GM19397 (cell line): ENCODE measurements around the gene NFIA.
"Not testable (repeated sequence)": the region's sequence is repeated elsewhere in the genome, so short reads cannot be mapped to it uniquely, and the experiment has no call there.

Source experiments
- ATAC-seq: cut with Tn5 transposase; IDR thresholded peaks from one replicate; pipeline ENCODE4 v1.9.1; 2021; ENCODE audit warnings: mild to moderate bottlenecking, moderate library complexity; ENCODE audit not compliant: unreplicated experiment

NFIA gene

DNA sequence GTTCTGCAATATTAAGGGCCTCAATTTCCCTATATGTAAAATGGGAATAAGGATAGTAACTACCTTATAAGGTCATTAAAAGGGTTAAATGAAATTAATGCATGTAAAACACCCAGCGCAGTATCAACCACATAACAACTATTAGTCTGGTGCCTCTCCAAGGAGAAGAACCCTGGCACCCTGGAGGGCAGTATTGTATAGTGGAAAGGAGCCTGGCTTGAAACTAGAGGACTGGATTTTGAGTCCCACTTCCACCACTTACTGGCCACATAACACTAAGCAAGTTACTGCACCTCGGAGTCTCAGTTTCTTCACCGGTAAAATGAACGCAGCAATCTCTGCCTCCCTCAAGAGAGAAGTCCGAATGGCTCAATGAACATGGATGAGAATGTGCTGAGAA, 385.5 kb downstream of the NFIA start:
- not testable (repeated sequence) for ATAC-seq

DNA sequence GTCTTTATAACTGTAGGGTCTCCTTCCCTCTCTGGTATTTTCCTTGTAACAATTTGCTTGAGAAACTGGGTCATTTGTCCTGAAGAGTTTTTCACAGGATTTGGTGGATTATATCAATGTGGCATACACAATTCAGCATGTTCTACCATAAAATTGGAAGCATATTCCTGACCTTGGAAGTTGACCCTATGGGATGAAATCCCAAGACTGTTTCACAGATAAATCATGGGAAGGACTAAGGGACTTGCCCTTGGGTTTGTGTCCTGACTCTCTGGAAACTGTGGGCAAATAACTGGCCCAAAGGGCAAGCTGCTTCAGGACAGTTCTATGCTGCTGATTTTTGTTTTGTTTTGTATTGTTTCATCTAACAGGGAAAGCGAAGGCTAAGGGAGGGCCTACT, 387.0 kb downstream of the NFIA start:
- ATAC-seq: no peak

DNA sequence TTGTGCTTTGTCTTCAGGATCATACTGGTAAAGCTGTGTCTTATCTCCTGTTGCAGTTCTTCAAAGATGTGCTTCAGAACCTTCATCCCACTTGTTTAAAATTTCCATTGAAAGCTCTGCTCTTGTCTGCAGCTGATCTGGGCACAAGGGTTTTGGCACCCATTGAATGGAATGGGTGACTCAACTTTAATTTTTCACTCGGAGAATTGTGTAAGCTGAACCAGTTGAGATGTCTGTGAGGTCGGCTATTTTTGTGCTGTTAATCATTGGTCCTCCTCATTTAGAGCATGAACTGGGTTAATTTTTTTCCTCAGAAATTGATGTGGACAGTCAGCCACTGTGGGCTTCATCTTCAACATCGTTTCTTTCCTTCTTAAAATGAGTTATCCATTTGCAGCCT, 390.5 kb downstream of the NFIA start:
- no peak for ATAC-seq

DNA sequence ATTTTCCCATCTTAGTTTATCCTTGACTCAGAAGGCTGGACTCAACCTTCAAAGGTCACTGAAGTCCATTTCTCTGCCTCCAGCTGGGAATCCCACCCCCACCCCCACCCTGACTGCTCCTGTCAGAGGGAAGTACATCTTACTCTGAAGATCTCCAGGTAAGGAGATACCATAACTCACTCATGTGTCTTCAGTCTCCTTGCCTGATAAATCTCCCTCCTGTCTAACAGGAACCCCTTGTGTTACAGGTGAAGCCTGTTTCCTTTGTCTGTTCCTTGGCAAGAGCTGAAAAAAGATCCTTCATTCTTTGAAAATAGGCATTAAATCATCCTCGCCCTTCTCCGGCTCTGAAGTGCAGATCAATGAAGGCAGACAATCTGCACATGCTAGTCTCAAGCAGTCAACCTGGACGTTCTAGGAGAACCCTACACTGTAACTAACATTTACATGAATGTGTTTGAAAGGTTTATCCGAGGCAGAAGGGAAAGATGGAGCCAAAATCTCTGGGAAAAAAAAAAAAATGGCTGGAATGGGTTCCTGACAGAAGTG, 392.0 kb downstream of the NFIA start:
- ATAC-seq: no peak

DNA sequence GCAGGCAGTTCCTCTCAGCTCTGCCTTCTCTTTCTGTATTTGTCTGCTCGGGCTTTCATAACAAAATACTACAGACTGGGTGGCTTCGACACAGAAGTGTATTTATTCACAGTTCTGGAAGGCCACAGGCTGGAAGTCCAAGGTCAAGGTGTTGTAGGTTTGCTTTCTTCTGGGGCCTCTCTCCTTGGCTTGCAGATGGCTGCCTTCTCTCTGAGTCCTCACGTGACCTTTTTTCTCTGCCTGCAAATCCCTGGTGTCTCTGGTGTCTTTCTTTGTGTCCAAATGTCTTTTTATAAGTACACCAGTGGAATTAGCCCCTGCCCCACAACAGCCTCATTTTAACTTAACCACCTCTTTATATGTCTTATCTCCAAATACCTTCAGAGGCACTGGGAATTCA, 392.6 kb downstream of the NFIA start:
- ATAC-seq: no peak

DNA sequence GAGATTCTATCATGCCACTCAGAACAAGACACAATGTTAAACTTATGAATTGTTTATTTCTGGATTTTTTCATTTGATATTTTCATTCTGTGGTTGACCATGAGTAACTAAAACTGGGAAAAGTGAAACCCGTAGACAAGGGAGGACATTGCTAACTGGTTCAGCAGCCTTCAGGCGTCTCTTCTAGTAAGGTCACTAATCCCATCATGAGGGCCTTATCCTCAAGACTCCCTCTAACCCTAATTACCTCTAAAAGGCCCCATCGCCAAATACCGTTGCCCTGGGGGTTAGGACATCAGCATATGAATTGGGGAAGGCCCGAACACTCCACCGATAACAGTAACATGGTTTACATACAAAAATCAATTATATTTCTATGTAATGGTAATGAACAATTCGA, 394.9 kb downstream of the NFIA start:
- no peak for ATAC-seq

DNA sequence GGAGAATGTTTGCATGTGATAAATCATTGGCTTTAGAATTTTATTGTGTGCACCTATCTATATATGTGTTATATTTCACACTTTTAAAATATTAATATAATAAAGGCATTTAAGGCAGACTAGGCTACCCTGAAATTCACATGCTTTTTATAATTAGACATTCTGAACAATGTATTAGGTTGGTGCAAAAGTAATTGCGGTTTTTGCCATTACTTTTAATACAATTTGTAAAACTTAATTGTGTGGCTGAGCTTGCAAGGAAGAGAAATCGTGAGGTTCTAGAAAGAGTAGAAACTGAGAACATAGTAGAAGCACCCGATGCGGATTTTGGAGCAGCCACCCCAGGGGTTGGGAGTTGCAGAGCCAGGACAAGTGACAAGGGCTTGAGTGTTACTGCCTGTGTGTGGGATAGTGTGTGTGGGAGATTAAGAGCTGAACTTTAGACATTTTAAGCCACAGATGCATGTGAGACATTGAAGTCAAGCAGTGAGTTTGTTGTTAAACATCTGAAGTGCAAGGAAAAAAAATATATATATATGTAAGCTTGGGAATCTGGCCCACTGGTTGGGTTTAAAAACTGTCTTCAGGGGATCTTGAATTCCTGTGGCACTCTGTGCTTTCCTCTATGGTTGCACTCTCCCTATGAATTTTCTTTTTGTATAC, 398.0 kb downstream of the NFIA start:
- no peak for ATAC-seq

DNA sequence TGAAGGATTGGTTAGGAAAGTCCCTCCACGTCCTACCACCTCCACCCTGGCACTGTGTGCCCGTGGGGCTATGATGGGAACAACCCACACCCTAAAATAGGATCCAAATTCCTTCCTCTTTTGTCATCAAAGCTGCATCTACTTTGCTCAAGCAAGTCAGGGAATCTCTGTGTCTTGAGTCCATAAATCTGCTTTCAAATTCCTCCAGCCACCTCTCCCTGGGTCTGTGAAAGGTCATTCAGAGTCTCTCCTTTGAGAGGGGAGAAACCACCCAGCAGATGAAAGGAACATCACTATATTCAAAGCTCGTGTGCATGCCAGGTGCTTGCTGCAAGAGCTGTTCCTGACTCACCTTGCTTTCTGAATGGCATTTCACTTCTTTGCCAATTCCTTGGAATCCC, 399.0 kb downstream of the NFIA start:
- ATAC-seq: no peak

DNA sequence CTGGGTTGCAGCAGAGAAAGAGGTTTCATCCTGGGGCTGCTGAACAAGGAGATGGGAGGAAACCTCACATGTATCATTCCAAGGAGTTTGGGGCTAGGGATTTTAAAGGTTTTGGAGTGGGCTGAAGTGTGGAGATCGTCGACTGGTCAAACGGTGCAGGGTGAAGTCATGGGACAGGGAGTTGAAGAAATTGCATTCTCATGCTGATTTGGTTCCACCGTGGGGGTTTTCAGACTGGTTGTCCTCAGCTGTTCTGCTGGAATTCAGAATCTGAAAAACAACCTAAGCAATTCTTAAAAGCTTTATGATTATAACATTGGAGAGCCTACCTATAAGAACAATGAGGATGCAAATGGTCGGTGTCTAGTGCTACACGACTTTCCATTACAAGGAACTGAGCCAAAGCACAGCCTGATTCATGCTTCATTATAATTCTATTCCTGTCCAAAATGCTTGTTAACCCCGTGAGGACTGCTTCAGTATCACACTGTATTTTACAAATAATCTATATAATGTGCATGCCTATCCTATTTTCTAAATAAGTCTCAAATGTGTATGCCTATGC, 399.9 kb downstream of the NFIA start:
- no peak for ATAC-seq

DNA sequence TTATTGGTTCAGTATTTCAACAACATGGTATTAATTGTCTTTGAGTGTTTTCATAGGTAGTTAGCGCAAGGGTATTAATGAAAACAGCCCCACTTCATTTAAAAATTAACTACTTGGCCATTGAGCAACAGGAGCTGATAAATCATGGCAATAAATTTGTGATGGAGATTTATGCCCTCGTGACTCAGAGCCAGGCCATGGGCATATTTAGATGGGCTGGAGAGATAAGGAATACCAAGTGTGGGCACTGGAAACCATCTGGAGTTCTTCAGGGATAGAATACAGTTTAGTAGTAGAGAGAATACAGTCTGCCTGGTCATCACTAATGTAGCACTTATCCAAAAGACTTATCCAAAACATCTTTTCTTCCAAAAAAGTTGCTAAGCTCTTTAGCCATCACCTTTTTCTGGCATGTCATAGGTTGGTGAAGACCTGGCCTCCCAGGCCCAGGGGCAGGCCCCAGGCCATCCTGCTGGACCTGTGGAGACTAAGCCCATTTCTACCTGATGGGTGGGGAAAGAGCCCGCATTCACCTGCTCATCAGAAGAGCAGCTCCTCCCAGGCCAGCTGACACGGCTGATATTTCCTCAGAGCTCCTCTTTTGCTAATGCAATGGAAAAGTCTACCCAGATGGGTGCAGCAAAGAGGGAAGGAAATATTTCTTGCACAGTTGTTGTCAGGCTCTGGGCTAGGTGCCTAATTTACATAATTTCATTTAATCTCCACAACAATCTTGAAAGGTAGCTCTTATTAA, 404.6 kb downstream of the NFIA start:
- ATAC-seq: no peak

DNA sequence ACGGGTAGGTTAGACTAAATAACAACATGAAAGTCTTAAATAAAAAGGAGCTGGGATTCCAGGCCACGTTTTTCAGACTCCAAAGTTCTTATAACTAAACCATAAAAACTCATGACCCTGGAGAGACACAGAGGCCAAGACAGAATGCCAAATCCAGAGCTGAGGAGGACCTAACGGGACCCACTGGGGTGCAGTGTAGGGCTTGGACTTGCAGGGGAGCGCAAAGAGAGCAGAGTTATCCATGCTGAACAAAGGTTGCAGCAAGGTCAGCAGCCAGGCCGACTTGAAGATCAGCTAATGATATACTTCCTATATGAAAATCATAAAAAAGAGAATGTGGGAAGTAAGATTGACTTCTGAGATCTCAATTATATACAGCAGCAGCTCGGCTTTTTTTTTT, 405.4 kb downstream of the NFIA start:
- ATAC-seq: no peak

DNA sequence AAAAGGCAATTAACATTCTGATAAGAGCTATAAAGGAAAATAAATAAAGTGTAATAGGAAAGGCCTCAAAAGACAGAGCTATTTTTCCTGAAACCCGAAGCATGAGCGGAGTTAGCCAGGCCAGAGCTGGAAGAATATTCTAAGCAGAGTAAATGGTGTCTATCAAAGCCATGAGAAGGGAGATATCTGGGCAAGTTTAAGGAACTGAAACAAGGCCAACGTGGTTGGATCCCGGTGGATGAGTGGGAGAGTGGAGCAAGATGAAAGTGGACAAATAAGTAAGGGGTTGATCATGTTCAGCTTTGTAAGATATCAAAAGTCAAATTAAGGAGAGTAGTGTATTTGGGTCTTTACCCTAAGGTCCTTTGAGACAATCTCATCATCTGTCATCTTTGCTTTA, 408.6 kb downstream of the NFIA start:
- no peak for ATAC-seq

DNA sequence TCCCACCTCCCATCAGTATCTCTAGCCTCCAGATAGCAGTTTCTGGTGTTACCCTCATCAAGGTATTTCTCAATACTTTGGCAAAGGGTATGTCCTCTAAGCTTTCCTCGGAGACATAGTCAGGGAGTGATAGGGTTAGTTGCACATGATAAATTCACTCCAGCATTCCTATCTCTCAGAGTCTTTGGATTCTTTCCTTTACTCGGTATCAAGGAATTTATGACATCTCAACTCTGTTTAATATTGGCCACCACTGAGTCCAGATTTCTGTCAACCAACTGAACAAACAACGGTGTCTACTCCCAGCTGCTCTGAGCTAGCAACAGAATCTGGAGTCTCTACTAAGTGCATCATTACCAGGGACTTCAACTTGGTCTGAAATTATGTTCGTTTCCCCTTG, 409.1 kb downstream of the NFIA start:
- no peak for ATAC-seq

DNA sequence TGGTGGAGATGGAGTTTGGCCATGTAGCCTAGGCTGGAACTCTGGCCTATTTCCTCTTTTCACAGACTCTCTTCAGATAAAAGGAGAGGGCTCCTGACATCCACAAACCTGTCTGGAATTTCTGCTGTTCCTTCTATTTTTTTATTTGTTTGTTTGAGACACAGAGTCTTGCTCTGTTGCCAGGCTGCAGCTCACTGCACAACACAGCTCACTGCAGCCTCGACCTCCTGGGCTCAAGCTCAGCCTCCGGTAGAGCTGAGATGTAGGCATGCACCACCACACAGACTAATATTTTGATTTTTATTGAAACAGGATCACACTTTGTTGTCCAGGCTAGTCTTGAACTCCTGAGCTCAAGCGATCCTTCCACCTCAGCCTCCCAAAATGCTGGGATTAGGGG, 411.6 kb downstream of the NFIA start:
- ATAC-seq: no peak

DNA sequence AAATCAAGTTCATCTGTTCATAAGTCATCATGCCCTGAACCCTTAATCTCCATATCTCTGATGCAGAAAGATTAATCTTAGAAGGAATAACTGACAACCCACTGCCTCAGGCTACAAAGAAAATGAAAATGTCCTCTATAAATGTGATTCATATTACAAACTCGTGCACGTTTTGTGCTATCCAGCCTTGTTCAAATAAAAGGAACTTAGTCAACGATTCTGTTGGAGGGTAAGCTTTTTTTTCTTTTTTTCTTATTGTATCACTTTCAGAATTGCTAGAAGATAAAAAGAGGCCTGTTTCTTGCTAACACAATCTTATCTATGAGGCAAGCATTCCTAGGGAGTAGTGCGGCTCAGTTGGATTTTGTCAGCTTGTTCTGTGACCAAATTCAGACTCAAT, 414.1 kb downstream of the NFIA start:
- ATAC-seq: no peak

DNA sequence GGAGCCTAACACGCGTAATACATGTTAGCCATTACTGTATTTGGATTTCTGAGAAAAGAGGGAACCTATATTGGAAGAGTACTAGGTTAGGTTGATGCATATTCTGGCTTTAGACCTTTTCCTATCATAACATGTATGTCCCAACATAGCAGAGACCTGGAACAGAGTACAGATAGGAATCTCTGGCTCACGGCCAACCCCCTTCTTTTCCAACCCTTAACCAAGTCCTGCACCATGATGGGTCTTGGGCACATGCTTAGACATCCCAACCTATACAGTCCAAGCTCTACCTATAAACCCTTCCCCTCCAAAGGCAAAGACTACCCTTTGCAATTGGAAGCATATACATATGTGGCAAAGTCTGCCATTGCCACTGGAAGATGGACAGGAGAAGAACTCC, 414.7 kb downstream of the NFIA start:
- ATAC-seq: no peak

DNA sequence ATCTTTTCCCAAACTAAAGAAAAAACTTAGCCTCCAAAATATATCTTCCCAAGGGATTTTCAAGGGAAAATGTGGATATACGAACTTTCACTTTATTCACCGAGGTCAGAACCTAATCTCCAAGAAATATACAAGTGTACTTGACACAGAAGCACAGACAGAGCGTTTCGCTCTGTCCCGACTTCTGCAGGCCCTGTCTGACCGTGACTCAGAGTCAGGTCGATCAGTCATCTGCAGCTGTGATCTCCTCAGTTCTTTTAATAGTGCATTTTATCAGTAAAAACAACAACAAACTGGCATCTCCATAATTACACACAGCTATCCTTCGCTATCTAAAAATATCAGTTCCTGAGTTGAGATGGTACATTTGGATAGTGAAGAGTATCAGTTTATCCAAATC, 416.0 kb downstream of the NFIA start:
- no peak for ATAC-seq

DNA sequence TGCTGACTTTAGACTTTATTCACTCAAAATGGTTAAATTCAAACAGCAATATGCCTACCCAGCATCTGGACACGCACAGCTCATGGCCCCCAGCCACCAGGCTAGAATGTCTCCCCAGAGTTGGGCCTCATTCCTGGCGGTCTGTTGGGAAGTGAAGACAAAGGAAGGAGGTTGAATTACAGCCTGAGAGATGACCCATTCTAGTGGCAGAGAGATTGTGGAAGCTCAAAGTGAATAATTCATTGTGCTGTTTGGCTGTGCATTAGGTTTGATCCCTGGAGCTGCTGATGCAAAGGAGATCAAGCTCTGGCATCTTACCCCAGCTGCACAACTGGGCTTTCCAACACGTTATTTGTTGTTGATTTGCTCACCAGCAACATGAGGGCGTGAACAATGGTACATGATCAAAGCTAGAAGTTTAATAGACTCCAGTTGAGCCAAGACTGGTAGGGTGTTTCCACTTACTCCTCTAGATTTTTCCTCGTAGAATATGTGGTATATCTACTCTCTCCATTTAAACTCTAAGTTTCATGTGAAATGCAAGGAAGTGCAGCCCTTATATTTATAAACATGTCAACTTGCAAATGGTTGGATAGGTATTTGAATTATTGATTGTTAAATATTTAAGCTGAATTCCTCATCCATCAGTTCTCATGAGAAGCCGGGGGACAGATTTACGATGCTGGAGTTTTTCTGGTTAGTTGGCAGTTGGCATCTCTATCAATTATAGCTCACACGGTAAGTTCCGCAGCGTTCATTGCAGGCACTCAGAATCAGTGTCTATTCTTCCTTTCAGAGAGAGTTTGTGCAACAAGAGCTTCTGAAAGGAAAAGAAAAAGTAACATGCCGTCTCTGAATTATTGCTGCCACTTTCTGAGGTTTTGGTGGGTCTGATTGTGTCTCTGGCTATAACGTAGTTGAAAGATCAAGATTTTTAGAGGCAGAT, 419.9 kb downstream of the NFIA start:
- ATAC-seq: no peak

DNA sequence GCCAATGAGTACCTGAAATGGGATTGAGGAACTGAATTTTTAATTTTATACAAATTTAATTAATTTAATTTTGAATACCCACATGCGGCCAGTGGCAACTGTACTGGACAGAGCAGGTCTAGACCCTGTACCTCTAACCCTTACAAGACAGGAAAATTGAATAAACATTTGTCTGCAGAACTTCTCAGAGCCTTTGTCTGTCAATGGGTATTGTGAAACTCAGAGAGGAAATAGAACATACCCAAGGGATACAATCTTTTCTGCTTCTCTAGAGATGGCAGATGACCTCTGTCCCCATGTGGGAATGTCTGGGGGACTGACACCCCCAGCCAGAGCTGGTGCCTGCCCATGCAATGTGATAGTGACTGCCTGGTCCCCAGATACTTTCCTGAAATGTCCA, 421.9 kb downstream of the NFIA start:
- ATAC-seq: no peak

DNA sequence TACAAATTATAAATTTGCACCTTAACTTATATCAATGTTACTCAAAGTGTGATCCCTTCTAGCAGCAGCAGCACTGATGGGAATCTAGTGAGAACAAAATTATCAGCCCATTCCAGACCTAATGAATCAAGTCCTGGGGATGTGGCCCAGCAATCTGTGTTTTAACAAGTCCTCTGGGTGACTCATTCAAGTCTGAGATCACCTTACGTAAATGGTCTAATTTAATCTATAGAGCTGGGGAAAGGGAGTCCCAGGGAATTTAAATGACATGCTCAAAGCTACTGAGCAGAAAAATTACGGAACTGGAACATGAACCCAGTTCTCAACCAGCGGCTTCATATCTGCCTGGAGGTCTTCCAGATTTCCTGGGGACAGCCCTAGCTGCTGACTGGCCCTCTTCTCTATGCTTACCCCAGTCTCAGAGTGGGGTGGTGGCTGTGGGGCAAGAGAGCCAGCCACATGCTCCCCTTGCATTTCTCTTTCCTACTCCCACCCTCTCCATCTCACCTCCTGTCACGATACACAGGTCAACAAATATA, 422.6 kb downstream of the NFIA start:
- no peak for ATAC-seq

DNA sequence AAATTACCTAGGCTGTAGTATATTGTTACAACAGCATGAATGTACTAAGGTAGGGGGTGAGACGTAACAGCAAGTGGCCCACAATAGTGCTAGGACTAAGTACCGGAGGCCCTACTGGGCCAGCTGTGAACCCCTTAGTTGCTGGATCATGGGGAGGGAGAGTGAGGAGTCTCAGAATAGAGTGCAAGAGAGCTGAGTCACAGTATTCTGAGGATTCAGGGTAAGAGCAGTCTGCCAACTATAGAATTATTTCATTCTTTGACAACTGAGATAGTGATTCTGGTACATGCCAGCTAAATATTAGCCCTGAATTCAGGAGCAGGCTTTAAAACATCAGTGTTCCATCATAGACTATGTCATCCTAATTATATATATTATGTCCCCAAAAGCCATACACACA, 423.9 kb downstream of the NFIA start:
- ATAC-seq: no peak
